ENCODE data around the gene BTN3A1.
A peak's percentile ranks its signal among the peaks of the same experiment; 100 is the strongest.
"Not testable (repeated sequence)": the region's sequence is repeated elsewhere in the genome, so short reads cannot be mapped to it uniquely, and the experiment has no call there.

Gene BTN3A1

GRCh38 chr6:26445934-26446667, 44.0 kb downstream of the BTN3A1 start:
- peak; percentile 81 for DNase-seq

DNA sequence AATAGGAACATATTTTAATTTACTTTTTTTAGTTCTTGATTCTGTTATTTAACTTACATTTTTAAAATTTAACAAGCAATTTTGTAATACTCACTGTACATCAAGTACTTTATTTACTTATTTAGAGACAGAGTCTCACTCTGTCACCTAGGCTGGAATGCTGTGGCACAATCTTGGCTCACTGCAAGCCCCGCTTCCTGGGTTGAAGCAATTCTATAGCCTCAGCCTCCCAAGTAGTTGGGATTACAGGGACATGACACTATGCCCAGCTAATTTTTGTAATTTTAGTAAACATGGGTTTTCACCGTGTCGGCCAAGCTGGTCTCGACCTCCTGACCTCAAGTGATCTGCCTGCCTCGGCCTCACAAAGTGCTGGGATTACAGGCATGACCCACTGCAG, 45.2 kb downstream of the BTN3A1 start:
- no peak for DNase-seq

DNA sequence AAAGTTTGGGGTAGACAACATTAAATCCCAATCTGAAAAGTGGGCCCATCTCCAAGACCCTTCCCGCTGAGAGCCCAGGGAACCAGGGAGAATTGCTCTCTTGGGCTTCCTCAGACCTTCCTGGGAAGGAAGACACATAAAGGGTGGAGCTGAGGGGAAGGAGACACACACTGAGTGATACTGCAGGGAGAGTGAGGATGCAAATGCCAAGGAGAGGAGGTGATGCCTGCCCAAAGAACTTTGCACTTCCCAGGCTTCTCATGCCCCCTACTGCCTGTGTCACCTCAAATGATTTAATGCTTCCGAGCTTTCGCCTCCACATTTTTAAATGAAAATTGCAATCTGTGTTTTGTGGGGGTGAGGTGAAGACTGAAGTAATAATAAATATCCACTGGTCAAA, 48.2 kb downstream of the BTN3A1 start:
- no peak for DNase-seq

- no peak for DNase-seq
Observed at GRCh38 chr6:26452631-26453235, 50.7 kb downstream of the BTN3A1 start.

- DNase-seq = no peak
Observed at GRCh38 chr6:26454631-26455030, 52.6 kb downstream of the BTN3A1 start.

DNA sequence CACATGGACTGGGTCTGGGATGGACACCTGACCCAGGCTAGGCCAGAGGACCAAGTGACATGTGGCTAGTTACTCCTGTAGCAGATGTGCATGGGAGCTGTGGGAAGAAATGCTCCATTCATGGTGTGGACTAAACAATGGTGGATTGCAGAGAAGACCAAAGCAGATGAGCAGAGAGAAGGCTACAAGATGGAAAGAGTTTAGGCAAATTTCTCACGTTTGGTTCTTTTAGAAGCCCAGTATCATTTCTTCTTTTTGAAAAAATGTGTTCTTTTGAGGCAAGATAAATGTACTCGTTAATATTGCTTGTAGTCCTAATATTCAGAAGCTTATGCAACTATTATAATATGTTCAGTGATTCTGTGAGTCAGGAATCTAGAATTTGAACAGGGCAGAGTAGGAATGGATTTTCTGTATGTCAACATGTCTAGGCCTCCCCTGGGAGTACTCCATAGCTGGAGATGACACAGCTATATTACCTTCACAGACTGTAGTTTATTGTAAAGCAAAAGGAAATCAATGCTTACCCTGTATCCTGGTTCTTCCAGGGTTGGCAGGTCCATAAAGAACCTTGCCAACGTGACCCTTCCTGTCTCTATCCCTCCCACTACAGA, 53.4 kb downstream of the BTN3A1 start:
- DNase-seq = no peak

GRCh38 chr6:26457264-26457805, 55.3 kb downstream of the BTN3A1 start:
- DNase-seq = no peak

DNA sequence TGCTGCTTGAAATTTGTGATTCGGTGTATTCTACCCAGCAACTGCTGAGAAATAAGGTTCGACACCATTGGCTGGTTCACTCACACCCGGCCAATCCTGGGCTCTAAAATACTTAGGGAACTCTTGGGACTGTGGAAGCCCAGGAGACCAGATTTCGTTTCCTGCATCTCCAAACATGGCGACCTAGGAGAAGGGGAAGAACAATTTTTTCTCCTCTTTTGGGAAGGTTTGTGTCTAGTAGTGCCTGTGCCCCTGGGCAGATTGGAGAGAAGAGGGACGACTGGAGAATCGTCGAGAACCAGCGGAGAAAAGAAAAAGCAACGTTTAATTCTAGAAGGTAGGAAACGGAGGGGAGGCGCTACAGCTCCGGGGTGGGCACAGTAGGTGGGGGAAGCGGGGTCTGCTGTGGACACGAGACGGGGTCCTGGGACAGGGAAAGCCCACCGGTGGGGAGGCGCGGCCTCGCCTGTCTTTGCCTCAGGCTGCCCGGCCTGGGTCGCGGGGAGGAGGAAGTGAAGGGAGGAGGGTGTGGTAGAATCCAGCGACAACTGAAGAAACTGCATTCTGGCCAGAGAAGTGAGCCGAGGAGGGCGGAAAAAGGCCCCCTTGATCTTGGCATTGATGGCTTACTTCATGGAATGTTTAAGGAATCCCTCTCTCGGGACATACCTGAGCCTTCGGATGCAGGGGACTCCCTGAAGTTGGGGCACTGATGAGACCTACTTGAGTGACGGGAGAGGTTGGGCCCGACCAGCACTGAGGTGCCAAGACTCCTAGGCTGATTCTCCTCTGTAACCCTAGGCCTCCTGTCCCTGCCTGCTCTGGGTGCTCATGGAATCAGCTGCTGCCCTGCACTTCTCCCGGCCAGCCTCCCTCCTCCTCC, 56.0 kb downstream of the BTN3A1 start, which contains the start of gene BTN2A1:
TSS of gene BTN2A1 (plus strand) at position 150 of the 883 bp plus-strand sequence. CDS start at position 832, 682 bp downstream.
- peak; percentile 90 for DNase-seq

GRCh38 chr6:26459023-26459810, 57.1 kb downstream of the BTN3A1 start:
- DNase-seq = no peak

DNA sequence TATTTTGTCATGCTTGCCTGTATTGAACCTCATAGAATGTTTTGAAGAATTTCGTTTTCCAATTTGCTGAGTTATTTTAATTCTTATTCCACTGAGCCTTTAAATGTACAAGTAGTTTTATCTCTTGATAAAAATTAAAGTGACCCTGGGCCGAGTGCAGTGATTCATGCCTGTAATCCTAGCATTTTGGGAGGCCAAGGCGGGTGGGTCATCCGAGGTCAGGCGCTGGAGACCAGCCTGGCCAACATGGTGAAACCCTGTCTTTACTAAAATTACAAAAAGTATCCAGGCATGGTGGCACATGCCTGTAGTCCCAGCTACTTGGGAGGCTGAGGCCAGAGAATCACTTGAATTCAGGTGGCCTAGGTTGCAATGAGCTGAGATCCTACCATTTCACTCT, 59.3 kb downstream of the BTN3A1 start:
- DNase-seq = not testable (repeated sequence)

- no peak for DNase-seq
Observed at GRCh38 chr6:26464014-26464413, 61.9 kb downstream of the BTN3A1 start.

DNA sequence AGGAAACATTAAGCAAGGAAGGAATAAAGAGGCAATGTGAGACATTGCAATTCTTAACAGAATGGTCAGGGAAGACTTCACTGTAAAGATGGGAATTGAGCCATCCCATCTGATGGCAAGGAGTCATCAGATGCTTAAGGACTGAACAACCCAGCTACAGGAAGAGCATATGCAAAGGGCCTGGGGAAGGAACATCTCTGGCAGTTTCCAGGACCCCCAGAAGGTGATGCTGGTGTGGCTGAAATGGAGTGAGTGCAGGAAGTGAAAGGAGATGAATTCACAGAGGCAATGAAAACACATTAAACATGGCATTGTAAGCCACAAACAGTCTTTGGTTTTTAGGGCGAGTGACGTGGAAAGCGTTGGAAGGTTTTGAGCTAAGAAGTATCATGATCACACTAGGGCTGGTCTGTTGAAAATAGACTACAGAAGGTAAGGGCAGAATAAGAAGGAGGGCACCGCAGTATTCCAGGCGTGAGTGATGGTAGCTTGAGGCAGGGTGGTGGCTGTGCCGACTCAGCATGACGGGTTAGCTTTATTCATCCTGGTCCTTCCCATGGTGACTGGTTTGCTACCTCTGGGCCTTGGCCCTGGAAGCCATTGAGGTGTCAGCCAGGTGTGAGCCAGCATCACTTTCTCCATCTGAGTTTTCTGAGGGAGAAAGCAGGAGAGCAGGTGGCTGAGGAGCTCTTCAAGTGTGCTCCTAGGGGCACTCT, 62.5 kb downstream of the BTN3A1 start:
- DNase-seq = no peak

All from activated CD4-positive, alpha-beta T cell treated with anti-CD3 and anti-CD28 coated beads, Interleukin-10, Interleukin-2, amounts not matched to agents 100 ng/mL and 50 ng/mL, durations not matched to agents 16 hours and 8 hours (primary cell).